Stimulated activated CD8-positive, alpha-beta memory T cell treated with anti-CD3 and anti-CD28 coated beads, Interleukin-7, amount 100 ng/mL, for 4 hours (primary cell): ENCODE data around the gene GIPC1.

ENCODE experiments used
- DNase-seq, 2 donors: peaks; one replicate each; pipeline ENCODE4 v3.0.0-alpha.2; 2020; ENCODE audit warnings: low read depth in 2 of 2

GIPC1 gene

GRCh38 chr19:14494910-14495671, 836 bp downstream of the GIPC1 start:
- no peak for DNase-seq

- DNase-seq: no peak
Measured at GRCh38 chr19:14494411-14494810, 1.5 kb downstream of the GIPC1 start.

- no peak for DNase-seq
Measured at GRCh38 chr19:14492756-14493337, 3.1 kb downstream of the GIPC1 start.

GRCh38 chr19:14487370-14488125, 8.4 kb downstream of the GIPC1 start:
- no peak for DNase-seq

GRCh38 chr19:14482172-14482941, 13.6 kb downstream of the GIPC1 start:
- DNase-seq: no peak

GRCh38 chr19:14480700-14481079, 15.2 kb downstream of the GIPC1 start:
- DNase-seq: no peak

GRCh38 chr19:14479975-14480699, 15.8 kb downstream of the GIPC1 start:
- DNase-seq: peak; percentile 26 to 57

GRCh38 chr19:14479309-14479974, 16.5 kb downstream of the GIPC1 start:
- DNase-seq: no peak

GRCh38 chr19:14478113-14478545, 17.8 kb downstream of the GIPC1 start:
- no peak for DNase-seq

GRCh38 chr19:14477418-14478112, 18.4 kb downstream of the GIPC1 start:
- DNase-seq: no peak

GRCh38 chr19:14476673-14477401, 19.1 kb downstream of the GIPC1 start:
- DNase-seq: peak; percentile 26 to 55

GRCh38 chr19:14476327-14476672, 19.6 kb downstream of the GIPC1 start:
- no peak for DNase-seq

- DNase-seq: no peak
Measured at GRCh38 chr19:14475251-14476073, 20.5 kb downstream of the GIPC1 start, which contains the start of gene PTGER1. PTGER1 (minus strand) TSS chr19:14475354; CDS start chr19:14474320, 1,034 bp downstream.

GRCh38 chr19:14474827-14475226, 21.1 kb downstream of the GIPC1 start:
- no peak for DNase-seq

- no peak for DNase-seq
Measured at GRCh38 chr19:14473978-14474578, 21.8 kb downstream of the GIPC1 start.

- no peak for DNase-seq
Measured at GRCh38 chr19:14473073-14473977, 22.6 kb downstream of the GIPC1 start.
